ENCODE results near the gene ELMO1.

ELMO1 gene

DNA sequence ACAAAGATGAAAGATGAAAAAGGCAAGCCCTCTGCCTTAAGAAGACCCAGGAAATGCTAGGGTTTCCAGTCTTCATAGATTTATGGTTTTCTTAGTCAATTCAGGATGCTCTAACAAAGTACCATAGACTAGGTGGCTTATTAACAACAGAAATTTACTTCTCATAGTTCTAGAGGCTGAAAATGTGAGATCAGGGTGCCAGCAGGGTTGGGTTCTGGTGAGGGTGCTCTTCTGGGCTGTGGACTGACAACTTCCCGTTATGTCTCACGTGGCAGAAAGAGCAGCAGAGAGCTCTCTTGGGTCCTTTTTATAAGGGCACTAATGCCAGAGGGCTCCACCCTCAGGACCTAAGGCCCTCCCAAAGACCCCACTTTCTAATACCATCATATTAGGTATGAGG lies 23.7 kb downstream of the ELMO1 start:
- Histone ChIP-seq H3K27me3 (ENCODE audit: insufficient read depth, low read length) (no peaks in the 10 kb centered on the region), H3K27ac (ENCODE audit: low read depth, low read length) (no peak overlapping the region), H4K12ac (ENCODE audit: low read depth, low read length) (no peak overlapping the region), H2BK5ac (ENCODE audit: low read depth, low read length, poor library complexity) (no peak overlapping the region), H4K91ac (ENCODE audit: low read depth, low read length) (no peak overlapping the region), H3K23ac (ENCODE audit: low read length) (no peak overlapping the region), H3K4me3 (ENCODE audit: low read depth, low read length) (no peak overlapping the region), H3K4me2 (ENCODE audit: low read length) (no peak overlapping the region), H3K79me2 (ENCODE audit: control insufficient read depth, insufficient read depth, low read length, poor library complexity) (no peaks in the 10 kb centered on the region), H3K9ac (ENCODE audit: low read length) (no peak overlapping the region), H3K18ac (ENCODE audit: low read length) (no peak overlapping the region), H3K36me3 (ENCODE audit: control insufficient read depth in 1 of 2, insufficient read depth in 2 of 2, low read length in 2 of 2) (peaks cover 0 to 8% of the 10 kb centered on the region in 2 experiments), H3K79me1 (ENCODE audit: low read length) (no peaks in the 10 kb centered on the region), H2BK120ac (ENCODE audit: insufficient read depth, low read length, poor library complexity) (no peak overlapping the region), H2AFZ (ENCODE audit: insufficient read depth, low read length, poor library complexity) (no peak overlapping the region), H3K4me1 (ENCODE audit: control insufficient read depth in 1 of 2, insufficient read depth in 2 of 2, low read length in 2 of 2) (peaks cover 0 to 2% of the 10 kb centered on the region in 2 experiments), H3K14ac (ENCODE audit: low read length) (no peak overlapping the region), H2AK5ac (ENCODE audit: low read length) (no peak overlapping the region), H4K8ac (ENCODE audit: low read depth, low read length) (no peak overlapping the region), H3K9me3 (ENCODE audit: insufficient read depth, low read depth, low read length) (no peaks in the 10 kb centered on the region), H2BK12ac (ENCODE audit: low read length) (no peak overlapping the region), H3K4ac (ENCODE audit: low read depth, low read length) (peak overlapping the region; percentile 14)
- DNase-seq: peak; percentile 52 to 60
- no CpG with 5 or more reads among the region's 2 CpGs for WGBS (ENCODE audit: extremely low coverage, insufficient coverage, insufficient read length)

DNA sequence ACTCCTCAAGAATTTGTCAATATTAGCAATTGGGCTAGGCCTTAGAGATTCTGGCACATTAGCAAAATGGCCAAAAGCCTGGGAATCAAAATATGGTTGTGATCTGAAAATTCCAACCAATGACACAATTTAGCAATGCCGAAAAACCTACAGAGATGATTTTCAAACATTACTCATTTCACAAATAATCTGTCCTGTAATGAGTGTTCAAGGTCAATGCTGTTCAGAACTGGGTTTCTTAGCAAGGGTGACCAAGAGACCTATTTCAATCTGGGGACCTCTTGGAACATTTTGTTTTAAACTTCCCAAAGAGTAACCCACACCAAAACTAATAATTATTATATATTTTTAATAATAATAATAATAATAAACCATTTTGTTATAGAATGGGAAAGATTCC lies 24.1 kb downstream of the ELMO1 start:
- no peak overlapping the region for H3K23ac ChIP-seq (ENCODE audit: low read length)
- H4K8ac ChIP-seq (ENCODE audit: low read depth, low read length): no peak overlapping the region
- no peak overlapping the region for H3K9ac ChIP-seq (ENCODE audit: low read length)
- no peaks in the 10 kb centered on the region for H3K79me1 ChIP-seq (ENCODE audit: low read length)
- no peak overlapping the region for H2BK120ac ChIP-seq (ENCODE audit: insufficient read depth, low read length, poor library complexity)
- H3K4me1 ChIP-seq (ENCODE audit: control insufficient read depth in 1 of 2, insufficient read depth in 2 of 2, low read length in 2 of 2): peaks cover 0 to 2% of the 10 kb centered on the region in 2 experiments
- no peak overlapping the region for H3K18ac ChIP-seq (ENCODE audit: low read length)
- no peak overlapping the region for H2AFZ ChIP-seq (ENCODE audit: insufficient read depth, low read length, poor library complexity)
- no peak overlapping the region for H3K4me3 ChIP-seq (ENCODE audit: low read depth, low read length)
- no peak overlapping the region for H3K14ac ChIP-seq (ENCODE audit: low read length)
- no peak overlapping the region for H4K91ac ChIP-seq (ENCODE audit: low read depth, low read length)
- no peaks in the 10 kb centered on the region for H3K79me2 ChIP-seq (ENCODE audit: control insufficient read depth, insufficient read depth, low read length, poor library complexity)
- no peak overlapping the region for H4K12ac ChIP-seq (ENCODE audit: low read depth, low read length)
- no peaks in the 10 kb centered on the region for H3K9me3 ChIP-seq (ENCODE audit: insufficient read depth, low read depth, low read length)
- no peak overlapping the region for H3K27ac ChIP-seq (ENCODE audit: low read depth, low read length)
- DNase-seq: no peak
- no CpG with 5 or more reads among the region's 1 CpG for WGBS (ENCODE audit: extremely low coverage, insufficient coverage, insufficient read length)
- peaks cover 0 to 7% of the 10 kb centered on the region in 2 experiments for H3K36me3 ChIP-seq (ENCODE audit: control insufficient read depth in 1 of 2, insufficient read depth in 2 of 2, low read length in 2 of 2)
- no peaks in the 10 kb centered on the region for H3K27me3 ChIP-seq (ENCODE audit: insufficient read depth, low read length)
- H2AK5ac ChIP-seq (ENCODE audit: low read length): no peak overlapping the region
- no peak overlapping the region for H3K4me2 ChIP-seq (ENCODE audit: low read length)
- H2BK5ac ChIP-seq (ENCODE audit: low read depth, low read length, poor library complexity): no peak overlapping the region
- H3K4ac ChIP-seq (ENCODE audit: low read depth, low read length): no peak overlapping the region
- no peak overlapping the region for H2BK12ac ChIP-seq (ENCODE audit: low read length)

DNA sequence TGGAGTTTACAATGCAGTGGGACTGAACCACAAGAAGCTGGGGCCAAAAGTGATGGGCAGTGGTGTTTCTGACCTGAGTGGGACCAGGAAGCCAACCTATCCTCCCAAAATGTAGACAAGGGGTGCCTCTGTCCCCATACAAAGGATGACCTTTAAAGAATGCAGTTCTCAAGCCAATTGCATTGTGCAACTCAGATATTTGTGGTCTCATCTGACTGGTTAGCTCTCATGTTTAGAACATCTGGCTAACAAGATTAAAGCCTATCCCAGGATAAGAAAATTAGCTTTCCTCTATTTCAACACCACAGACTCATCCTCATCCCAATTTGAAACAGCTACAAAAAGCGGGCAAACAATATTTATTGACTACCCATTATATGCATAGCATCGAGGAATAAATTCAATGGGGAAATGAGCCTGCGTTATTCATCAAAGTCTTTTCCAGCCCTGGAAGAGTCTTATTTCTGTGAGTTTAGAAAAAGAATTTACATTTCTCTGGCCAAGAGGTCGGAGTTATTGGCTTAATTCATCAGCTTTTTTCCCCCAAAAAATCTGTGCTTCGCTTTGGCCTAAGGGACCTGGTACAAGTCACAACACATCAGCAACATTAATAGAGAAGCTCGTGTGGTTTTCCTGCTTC lies 26.7 kb downstream of the ELMO1 start:
- Histone ChIP-seq H3K4me2 (ENCODE audit: low read length) (no peak overlapping the region), H2BK5ac (ENCODE audit: low read depth, low read length, poor library complexity) (no peak overlapping the region), H3K23ac (ENCODE audit: low read length) (no peak overlapping the region), H3K4me1 (ENCODE audit: control insufficient read depth in 1 of 2, insufficient read depth in 2 of 2, low read length in 2 of 2) (peaks cover 0 to 2% of the 10 kb centered on the region in 2 experiments), H3K4ac (ENCODE audit: low read depth, low read length) (no peak overlapping the region), H3K14ac (ENCODE audit: low read length) (no peak overlapping the region), H4K12ac (ENCODE audit: low read depth, low read length) (no peak overlapping the region), H2BK12ac (ENCODE audit: low read length) (no peak overlapping the region), H3K79me1 (ENCODE audit: low read length) (no peaks in the 10 kb centered on the region), H2AK5ac (ENCODE audit: low read length) (no peak overlapping the region), H3K27ac (ENCODE audit: low read depth, low read length) (no peak overlapping the region), H3K18ac (ENCODE audit: low read length) (no peak overlapping the region), H4K8ac (ENCODE audit: low read depth, low read length) (no peak overlapping the region), H3K79me2 (ENCODE audit: control insufficient read depth, insufficient read depth, low read length, poor library complexity) (no peaks in the 10 kb centered on the region), H3K4me3 (ENCODE audit: low read depth, low read length) (no peak overlapping the region), H2AFZ (ENCODE audit: insufficient read depth, low read length, poor library complexity) (no peak overlapping the region), H3K27me3 (ENCODE audit: insufficient read depth, low read length) (no peaks in the 10 kb centered on the region), H2BK120ac (ENCODE audit: insufficient read depth, low read length, poor library complexity) (no peak overlapping the region), H3K9me3 (ENCODE audit: insufficient read depth, low read depth, low read length) (no peaks in the 10 kb centered on the region), H3K9ac (ENCODE audit: low read length) (no peak overlapping the region), H3K36me3 (ENCODE audit: control insufficient read depth in 1 of 2, insufficient read depth in 2 of 2, low read length in 2 of 2) (peaks cover 0 to 3% of the 10 kb centered on the region in 2 experiments), H4K91ac (ENCODE audit: low read depth, low read length) (no peak overlapping the region)
- no peak for DNase-seq
- no CpG with 5 or more reads among the region's 6 CpGs for WGBS (ENCODE audit: extremely low coverage, insufficient coverage, insufficient read length)

DNA sequence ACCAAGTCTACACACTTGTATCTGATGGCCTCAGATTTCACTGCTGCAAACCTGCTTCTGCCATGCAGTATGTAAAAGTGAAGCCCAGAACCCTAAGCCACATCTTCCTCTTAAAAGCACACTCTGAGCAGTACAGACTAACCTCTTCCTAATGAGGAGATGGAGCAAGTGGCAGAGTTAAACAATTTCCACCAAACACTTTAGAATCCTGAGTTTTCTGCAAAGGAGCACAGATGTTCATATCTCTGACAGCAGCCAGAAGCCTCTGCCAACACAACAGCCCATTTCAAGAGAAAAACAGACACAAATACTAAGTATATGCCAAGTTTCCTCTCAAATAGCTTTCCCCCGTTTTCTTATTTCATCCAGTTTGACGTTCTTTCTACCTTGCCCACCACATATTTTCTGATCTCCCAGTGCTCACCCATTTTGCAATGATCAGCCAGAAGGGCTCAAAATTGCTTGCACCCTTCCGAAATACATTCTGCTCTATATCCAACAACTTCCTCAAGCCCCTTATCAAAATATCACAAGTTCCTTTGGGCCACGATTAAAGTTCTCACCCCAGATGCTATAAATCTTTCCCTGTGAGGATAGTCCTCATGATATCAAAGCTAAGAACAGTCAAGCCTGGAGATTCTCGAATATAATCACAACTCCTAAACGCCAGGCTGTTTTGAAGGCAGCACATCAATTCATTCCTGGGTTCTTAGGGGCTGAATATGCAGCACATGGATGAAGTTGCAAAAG lies 27.5 kb downstream of the ELMO1 start:
- WGBS (ENCODE audit: extremely low coverage, insufficient coverage, insufficient read length): no CpG with 5 or more reads among the region's 6 CpGs
- Histone ChIP-seq H2BK120ac (ENCODE audit: insufficient read depth, low read length, poor library complexity) (no peak overlapping the region), H4K8ac (ENCODE audit: low read depth, low read length) (no peak overlapping the region), H2AK5ac (ENCODE audit: low read length) (no peak overlapping the region), H2BK12ac (ENCODE audit: low read length) (no peak overlapping the region), H3K9ac (ENCODE audit: low read length) (no peak overlapping the region), H3K14ac (ENCODE audit: low read length) (no peak overlapping the region), H3K4me2 (ENCODE audit: low read length) (no peak overlapping the region), H3K23ac (ENCODE audit: low read length) (no peak overlapping the region), H3K4me1 (ENCODE audit: control insufficient read depth in 1 of 2, insufficient read depth in 2 of 2, low read length in 2 of 2) (peaks cover 0 to 2% of the 10 kb centered on the region in 2 experiments), H3K79me1 (ENCODE audit: low read length) (no peaks in the 10 kb centered on the region), H2BK5ac (ENCODE audit: low read depth, low read length, poor library complexity) (no peak overlapping the region), H2AFZ (ENCODE audit: insufficient read depth, low read length, poor library complexity) (no peak overlapping the region), H3K9me3 (ENCODE audit: insufficient read depth, low read depth, low read length) (no peaks in the 10 kb centered on the region), H3K27me3 (ENCODE audit: insufficient read depth, low read length) (no peaks in the 10 kb centered on the region), H3K79me2 (ENCODE audit: control insufficient read depth, insufficient read depth, low read length, poor library complexity) (no peaks in the 10 kb centered on the region), H3K4me3 (ENCODE audit: low read depth, low read length) (no peak overlapping the region), H3K27ac (ENCODE audit: low read depth, low read length) (no peak overlapping the region), H3K36me3 (ENCODE audit: control insufficient read depth in 1 of 2, insufficient read depth in 2 of 2, low read length in 2 of 2) (peaks cover 0 to 3% of the 10 kb centered on the region in 2 experiments), H3K18ac (ENCODE audit: low read length) (no peak overlapping the region), H4K12ac (ENCODE audit: low read depth, low read length) (no peak overlapping the region), H3K4ac (ENCODE audit: low read depth, low read length) (no peak overlapping the region), H4K91ac (ENCODE audit: low read depth, low read length) (no peak overlapping the region)
- no peak for DNase-seq

Data from trophoblast cell (in vitro differentiated cells and primary cell).